GM13977 (cell line): Measurements from ENCODE around the gene ITPR2.

Source experiments
- DNase-seq: peaks from one replicate; pipeline ENCODE4 v3.0.0; 2012; ENCODE audit warnings: low spot score
- in situ Hi-C: fragments of 300-500 bp; cut with MboI; formaldehyde crosslinking; loops from one replicate; pipeline ENCODE4 v1.12.0; 2022; ENCODE audit warnings: low sequenced_read_pairs, low pct_unique_long_range_greater_than_20kb, mixed read lengths, inconsistent platforms; ENCODE audit not compliant: unreplicated experiment
- TF ChIP-seq, protein P1 (sequence below): IDR thresholded peaks from 2 replicates; pipeline ENCODE4 v1.5.1; 2012; ENCODE audit warnings: mild to moderate bottlenecking, control low read depth; ENCODE audit not compliant: insufficient read depth; ENCODE audit errors: extremely low read depth, missing control alignments

The ITPR2 gene

DNA sequence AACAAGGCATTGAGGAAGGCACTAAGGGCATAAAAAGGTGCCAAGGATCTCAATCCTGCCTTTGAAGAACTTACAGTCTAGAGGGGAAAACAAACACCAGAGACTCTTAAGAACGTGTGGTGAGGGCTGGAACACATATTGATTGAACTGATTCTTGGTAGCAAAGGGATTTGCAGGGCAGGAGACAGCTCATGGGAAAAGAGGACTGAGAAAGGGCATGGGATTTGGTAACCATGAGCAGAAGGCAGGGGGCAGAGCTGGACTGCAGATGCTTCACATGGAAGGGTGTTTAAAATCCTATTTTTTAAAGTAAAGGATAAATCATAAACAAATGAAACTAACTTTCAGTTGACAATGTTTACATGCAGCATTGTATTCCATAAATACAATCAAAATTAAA, 203.1 kb downstream of the ITPR2 start:
- no peak for DNase-seq
- in situ Hi-C loops = no loop called here
- TF ChIP-seq, protein P1, sequence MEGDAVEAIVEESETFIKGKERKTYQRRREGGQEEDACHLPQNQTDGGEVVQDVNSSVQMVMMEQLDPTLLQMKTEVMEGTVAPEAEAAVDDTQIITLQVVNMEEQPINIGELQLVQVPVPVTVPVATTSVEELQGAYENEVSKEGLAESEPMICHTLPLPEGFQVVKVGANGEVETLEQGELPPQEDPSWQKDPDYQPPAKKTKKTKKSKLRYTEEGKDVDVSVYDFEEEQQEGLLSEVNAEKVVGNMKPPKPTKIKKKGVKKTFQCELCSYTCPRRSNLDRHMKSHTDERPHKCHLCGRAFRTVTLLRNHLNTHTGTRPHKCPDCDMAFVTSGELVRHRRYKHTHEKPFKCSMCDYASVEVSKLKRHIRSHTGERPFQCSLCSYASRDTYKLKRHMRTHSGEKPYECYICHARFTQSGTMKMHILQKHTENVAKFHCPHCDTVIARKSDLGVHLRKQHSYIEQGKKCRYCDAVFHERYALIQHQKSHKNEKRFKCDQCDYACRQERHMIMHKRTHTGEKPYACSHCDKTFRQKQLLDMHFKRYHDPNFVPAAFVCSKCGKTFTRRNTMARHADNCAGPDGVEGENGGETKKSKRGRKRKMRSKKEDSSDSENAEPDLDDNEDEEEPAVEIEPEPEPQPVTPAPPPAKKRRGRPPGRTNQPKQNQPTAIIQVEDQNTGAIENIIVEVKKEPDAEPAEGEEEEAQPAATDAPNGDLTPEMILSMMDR = no peak

DNA sequence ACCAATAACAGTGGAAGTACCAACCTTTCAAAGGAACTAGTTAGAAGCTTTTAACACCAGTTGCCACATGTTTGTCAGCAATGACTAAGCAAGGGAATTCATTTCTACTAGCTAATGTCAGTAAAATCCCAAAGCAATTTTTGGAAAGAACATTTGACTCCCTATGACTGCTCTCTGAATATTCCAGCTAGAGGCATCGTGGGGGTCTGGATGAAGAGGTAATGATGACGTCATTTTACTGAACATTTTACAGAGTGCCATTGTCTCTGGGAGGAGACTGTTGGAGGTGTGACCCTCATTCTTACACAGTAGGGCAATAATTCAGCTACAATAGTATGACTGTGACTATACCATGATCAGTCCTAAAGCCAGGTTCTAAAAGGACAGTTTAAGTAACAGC, 204.8 kb downstream of the ITPR2 start:
- DNase-seq = no peak
- TF ChIP-seq, protein P1 = no peak
- in situ Hi-C loops = no loop called here

DNA sequence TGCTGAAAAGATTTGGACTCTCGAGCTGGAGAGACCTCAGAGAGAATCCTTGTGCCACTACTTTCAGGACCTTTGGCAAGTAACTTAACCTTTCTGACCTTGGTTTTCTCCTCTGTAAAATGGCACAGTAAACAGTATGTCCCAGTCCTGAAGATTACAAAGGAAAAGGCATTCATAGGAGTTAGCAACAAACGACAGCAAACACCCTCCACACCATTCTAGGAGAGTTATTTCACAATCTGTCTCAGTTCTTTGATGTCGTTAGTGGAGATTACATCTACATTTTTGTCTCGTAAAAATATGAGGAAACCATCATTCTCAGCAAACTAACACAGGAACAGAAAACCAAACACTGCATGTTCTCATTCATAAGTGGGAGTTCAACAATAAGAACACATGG, 205.7 kb downstream of the ITPR2 start:
- TF ChIP-seq, protein P1 = no peak
- no peak for DNase-seq
- in situ Hi-C loops = no loop called here

DNA sequence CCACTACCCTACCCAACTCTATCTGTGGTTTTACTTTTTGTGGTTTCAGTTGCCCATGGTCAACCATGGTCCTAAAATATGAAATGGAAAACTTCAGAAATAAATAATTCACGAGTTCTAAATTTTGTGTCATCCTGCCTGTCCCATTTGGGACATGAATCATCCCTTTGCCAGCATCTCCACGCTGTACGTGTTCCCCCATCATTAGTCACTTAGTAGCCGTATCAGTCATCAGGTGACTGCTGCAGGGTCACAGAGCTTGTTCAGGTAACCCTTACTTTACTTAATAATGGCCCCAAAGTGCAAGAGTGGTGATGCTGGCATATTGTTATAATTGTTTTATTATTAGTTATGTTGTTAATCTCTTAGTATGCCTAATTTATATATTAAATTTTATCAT, 209.9 kb downstream of the ITPR2 start:
- TF ChIP-seq, protein P1 = no peak
- DNase-seq = no peak
- in situ Hi-C loops = no loop called here

DNA sequence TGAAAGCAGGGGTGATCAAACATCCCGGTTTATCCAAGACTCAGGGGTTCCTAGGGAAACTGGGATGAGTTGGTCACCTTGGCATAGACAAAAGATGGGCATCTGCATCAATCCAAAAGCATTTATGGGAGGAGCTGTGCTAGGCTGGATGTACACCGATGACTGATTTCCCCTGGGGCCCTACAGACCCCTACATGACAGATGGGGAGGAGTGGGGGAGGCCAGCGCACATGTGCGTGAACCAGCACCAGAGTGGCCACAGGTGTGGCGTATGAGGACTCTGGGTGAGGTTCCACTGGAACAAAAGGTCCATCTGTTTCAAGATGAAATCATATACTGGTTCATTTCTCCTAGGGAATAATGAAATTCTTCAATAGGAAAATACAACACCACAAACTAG, 210.4 kb downstream of the ITPR2 start:
- in situ Hi-C loops = no loop called here
- no peak for DNase-seq
- TF ChIP-seq, protein P1 = no peak

DNA sequence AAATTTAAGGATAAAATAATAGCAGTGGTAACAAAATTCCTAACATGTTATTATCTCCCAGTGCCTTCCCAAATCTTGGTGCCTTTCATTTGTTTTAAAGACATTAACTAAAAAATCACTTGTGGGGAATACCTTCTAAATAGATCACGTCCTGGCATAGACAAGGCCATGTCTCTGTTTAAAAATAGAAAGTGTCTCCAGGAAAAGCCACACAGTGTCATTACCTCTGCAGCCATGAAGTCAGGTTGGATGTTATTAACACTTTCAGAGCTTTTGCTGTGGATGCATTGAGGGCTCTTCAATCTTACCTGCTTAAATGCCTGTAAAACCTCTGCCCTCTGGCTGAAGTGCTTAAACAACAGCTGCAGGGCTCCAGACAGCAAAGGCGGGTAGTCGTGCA, 211.1 kb downstream of the ITPR2 start:
- TF ChIP-seq, protein P1 = no peak
- in situ Hi-C loops = no loop called here
- DNase-seq = no peak

DNA sequence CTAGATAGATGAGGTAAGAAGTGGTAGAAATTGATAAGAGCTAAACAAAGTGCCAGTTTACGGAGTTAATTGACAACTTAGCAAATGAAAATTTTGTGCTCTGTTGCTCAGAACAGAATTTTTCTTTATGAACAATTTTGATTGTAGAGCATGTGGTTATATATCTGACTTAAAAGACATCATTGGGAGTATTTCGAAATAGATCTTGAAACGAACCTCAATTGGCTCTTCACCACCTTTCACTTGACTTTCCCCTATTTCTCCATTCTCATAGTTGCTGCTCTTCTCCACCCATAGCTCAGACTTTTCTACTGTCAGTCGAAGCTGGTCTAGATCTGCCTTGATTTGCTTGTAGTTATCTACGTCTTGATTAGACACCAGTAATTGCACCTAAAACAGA, 212.1 kb downstream of the ITPR2 start:
- in situ Hi-C loops = no loop called here
- TF ChIP-seq, protein P1 = no peak
- no peak for DNase-seq
